Stimulated activated CD8-positive, alpha-beta memory T cell treated with anti-CD3 and anti-CD28 coated beads, Interleukin-12 subunit alpha, Interleukin-12 subunit beta, amount 100 ng/mL, for 24 hours (primary cell): ENCODE results near the gene PCGF1.
"Not testable (repeated sequence)": the region's sequence is repeated elsewhere in the genome, so short reads cannot be mapped to it uniquely, and the experiment has no call there.

Source experiments
- DNase-seq: peaks from one replicate; pipeline ENCODE4 v3.0.0-alpha.2; 2020; ENCODE audit errors: extremely low read depth

The PCGF1 gene

GRCh38 chr2:74472086-74472944 is 35.2 kb downstream of the PCGF1 start, which contains the start of gene MRPL53:
MRPL53 (minus strand) TSS chr2:74472680; CDS start chr2:74472660, 20 bp downstream.
- peak; percentile 87 for DNase-seq

GRCh38 chr2:74471332-74472065 is 36.0 kb downstream of the PCGF1 start:
- DNase-seq: no peak

- not testable (repeated sequence) for DNase-seq
These were observed 36.8 kb downstream of the PCGF1 start for GRCh38 chr2:74470742-74471141.

GRCh38 chr2:74464406-74464805 is 43.1 kb downstream of the PCGF1 start:
- no peak for DNase-seq

- DNase-seq: no peak
These were observed 44.7 kb downstream of the PCGF1 start for GRCh38 chr2:74462786-74463105.

- no peak for DNase-seq
These were observed 45.3 kb downstream of the PCGF1 start for GRCh38 chr2:74462054-74462785.

GRCh38 chr2:74461187-74462053 is 46.1 kb downstream of the PCGF1 start:
- DNase-seq: no peak

- DNase-seq: not testable (repeated sequence)
These were observed 47.3 kb downstream of the PCGF1 start for GRCh38 chr2:74460187-74460586.

GRCh38 chr2:74459503-74460118 is 47.9 kb downstream of the PCGF1 start:
- not testable (repeated sequence) for DNase-seq

GRCh38 chr2:74458938-74459363 is 48.5 kb downstream of the PCGF1 start:
- DNase-seq: no peak

- peak; percentile 97 for DNase-seq
These were observed 49.2 kb downstream of the PCGF1 start, which contains the start of gene WBP1 for GRCh38 chr2:74458132-74458937. WBP1 (plus strand) TSS chr2:74458438; CDS start chr2:74458603, 165 bp downstream.

GRCh38 chr2:74457549-74458131 is 49.9 kb downstream of the PCGF1 start:
- peak; percentile 68 for DNase-seq

- DNase-seq: no peak
These were observed 50.4 kb downstream of the PCGF1 start for GRCh38 chr2:74457129-74457548.
